HEK293T (cell line): ENCODE results near the gene ERC2.

ENCODE experiments used
- CTCF ChIA-PET: fragments of 350-600 bp; formaldehyde crosslinking; extraction: SDS; loops from one replicate; lab custom pipeline; 2021; ENCODE audit warnings: antibody characterized with exemption, inconsistent platforms; lab: Yijun Ruan, JAX
- POLR2A ChIA-PET: fragments of 350-600 bp; formaldehyde crosslinking; extraction: SDS; loops from one replicate; lab custom pipeline; 2020; ENCODE audit warnings: antibody characterized with exemption, inconsistent platforms; lab: Yijun Ruan, JAX
- DNase-seq: peaks from one replicate; pipeline ENCODE4 v3.0.0; 2012; ENCODE audit warnings: mixed read lengths; ENCODE audit errors: extremely low spot score
- ARNT ChIP-seq: fragments of 450-650 bp; IDR thresholded peaks from 2 replicates; pipeline ENCODE4 v1.6.1; 2017; ENCODE audit warnings: mild to moderate bottlenecking
- BHLHE40 ChIP-seq: fragments of 450-650 bp; IDR thresholded peaks from 2 replicates; pipeline ENCODE4 v1.6.1; 2016; ENCODE audit warnings: mild to moderate bottlenecking, moderate library complexity, borderline replicate concordance
- CTBP1 ChIP-seq: fragments of 450-650 bp; IDR thresholded peaks from 2 replicates; pipeline ENCODE4 v1.6.1; 2016; ENCODE audit warnings: borderline replicate concordance
- ELF4 ChIP-seq: fragments of 450-650 bp; IDR thresholded peaks from 2 replicates; pipeline ENCODE4 v1.6.1; 2017; ENCODE audit warnings: antibody characterized with exemption
- FOXA1 ChIP-seq: fragments of 450-650 bp; IDR thresholded peaks from 2 replicates; pipeline ENCODE4 v1.6.1; 2016; ENCODE audit warnings: mild to moderate bottlenecking
- FOXK2 ChIP-seq: fragments of 450-650 bp; IDR thresholded peaks from 2 replicates; pipeline ENCODE4 v1.6.1; 2016; ENCODE audit warnings: mild to moderate bottlenecking
- FOXM1 ChIP-seq: fragments of 450-650 bp; IDR thresholded peaks from 2 replicates; pipeline ENCODE4 v1.6.1; 2017; ENCODE audit warnings: mild to moderate bottlenecking, borderline replicate concordance
- HDGF ChIP-seq: fragments of 450-650 bp; IDR thresholded peaks from 2 replicates; pipeline ENCODE4 v1.6.1; 2017; ENCODE audit warnings: antibody characterized with exemption, borderline replicate concordance
- L3MBTL2 ChIP-seq: fragments of 450-650 bp; conservative IDR thresholded peaks from 2 replicates; pipeline ENCODE4 v1.6.1; 2016; ENCODE audit warnings: mild to moderate bottlenecking
- LEF1 ChIP-seq: fragments of 450-650 bp; IDR thresholded peaks from 2 replicates; pipeline ENCODE4 v1.6.1; 2017; ENCODE audit warnings: mild to moderate bottlenecking, borderline replicate concordance
- NFRKB ChIP-seq: fragments of 450-650 bp; IDR thresholded peaks from 2 replicates; pipeline ENCODE4 v1.6.1; 2016; ENCODE audit warnings: mild to moderate bottlenecking, moderate library complexity
- SP1 ChIP-seq: fragments of 450-650 bp; IDR thresholded peaks from 2 replicates; pipeline ENCODE4 v1.6.1; 2017
- SUZ12 ChIP-seq: fragments of 450-650 bp; IDR thresholded peaks from 2 replicates; pipeline ENCODE4 v1.6.1; 2016; ENCODE audit warnings: mild to moderate bottlenecking
- TARDBP ChIP-seq: fragments of 450-650 bp; IDR thresholded peaks from 2 replicates; pipeline ENCODE4 v1.6.1; 2016
- ZNF384 ChIP-seq: fragments of 450-650 bp; IDR thresholded peaks from 2 replicates; pipeline ENCODE4 v1.6.1; 2016
- TF ChIP-seq, protein P1 (sequence below): fragments of 450-650 bp; IDR thresholded peaks from 2 replicates; pipeline ENCODE4 v1.6.1; 2016

The ERC2 gene

DNA sequence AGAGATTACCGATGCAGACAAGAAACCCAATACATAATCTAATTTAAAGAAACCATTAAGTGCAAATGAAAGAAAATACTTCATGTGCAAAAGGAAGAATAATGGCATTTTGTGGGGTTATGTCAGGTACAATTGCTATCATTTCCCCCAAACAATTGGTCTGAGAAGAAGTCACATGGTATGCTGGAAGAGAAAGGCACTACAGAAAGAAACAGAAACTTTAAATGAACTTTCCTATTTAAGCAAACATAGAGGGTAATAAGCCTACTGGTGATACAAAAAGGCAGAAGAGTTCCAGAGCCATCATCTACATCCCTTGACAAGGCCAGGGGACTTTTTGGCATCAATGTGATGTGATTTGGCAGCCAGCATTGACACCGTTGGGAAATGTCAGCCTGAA lies 678.8 kb downstream of the ERC2 start:
- no peak for DNase-seq
- ChIA-PET POLR2A (no interaction called here), CTCF (interaction anchor here (0.6 kb wide), 1 partner anchor 49 kb away, joined by 3 read pairs; no protein-coding TSS in a partner anchor)
- TF ChIP-seq HDGF (no peak), FOXA1 (no peak), ELF4 (no peak), ARNT (no peak), FOXK2 (no peak), ZNF384 (no peak), TARDBP (no peak), BHLHE40 (no peak), LEF1 (no peak), SUZ12 (no peak), CTBP1 (no peak), L3MBTL2 (no peak), NFRKB (no peak), FOXM1 (no peak)

DNA sequence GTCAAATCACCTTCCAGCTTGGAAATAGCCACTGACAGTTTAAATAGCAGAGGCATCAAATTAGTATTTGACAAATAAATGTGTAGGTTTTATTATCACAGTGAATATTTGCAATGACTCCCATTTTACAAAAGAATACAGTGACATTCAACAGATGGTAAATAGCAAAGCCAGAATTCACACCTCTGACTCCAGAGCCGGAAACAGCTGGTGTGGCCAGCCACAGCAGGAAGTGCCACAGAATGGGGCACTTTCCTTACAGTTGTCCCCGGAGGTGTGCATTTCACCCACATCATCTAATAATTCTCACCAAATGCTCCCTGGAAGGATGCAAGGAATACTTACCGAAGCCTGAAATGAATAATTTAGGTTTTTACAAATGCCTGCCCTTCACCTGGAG lies 685.5 kb downstream of the ERC2 start:
- DNase-seq: no peak
- ChIA-PET POLR2A (no interaction called here), CTCF (no interaction called here)
- TF ChIP-seq TARDBP: no peak
- TF ChIP-seq, protein P1, sequence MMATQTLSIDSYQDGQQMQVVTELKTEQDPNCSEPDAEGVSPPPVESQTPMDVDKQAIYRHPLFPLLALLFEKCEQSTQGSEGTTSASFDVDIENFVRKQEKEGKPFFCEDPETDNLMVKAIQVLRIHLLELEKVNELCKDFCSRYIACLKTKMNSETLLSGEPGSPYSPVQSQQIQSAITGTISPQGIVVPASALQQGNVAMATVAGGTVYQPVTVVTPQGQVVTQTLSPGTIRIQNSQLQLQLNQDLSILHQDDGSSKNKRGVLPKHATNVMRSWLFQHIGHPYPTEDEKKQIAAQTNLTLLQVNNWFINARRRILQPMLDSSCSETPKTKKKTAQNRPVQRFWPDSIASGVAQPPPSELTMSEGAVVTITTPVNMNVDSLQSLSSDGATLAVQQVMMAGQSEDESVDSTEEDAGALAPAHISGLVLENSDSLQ: no peak
- no peak for TF ChIP-seq FOXM1
- no peak for TF ChIP-seq ARNT
- TF ChIP-seq SP1: no peak
- no peak for TF ChIP-seq ZNF384
- no peak for TF ChIP-seq L3MBTL2
- TF ChIP-seq BHLHE40: no peak
- no peak for TF ChIP-seq NFRKB
- no peak for TF ChIP-seq FOXK2
- no peak for TF ChIP-seq SUZ12
- TF ChIP-seq CTBP1: no peak
- no peak for TF ChIP-seq ELF4
- no peak for TF ChIP-seq FOXA1
- no peak for TF ChIP-seq LEF1
- no peak for TF ChIP-seq HDGF

DNA sequence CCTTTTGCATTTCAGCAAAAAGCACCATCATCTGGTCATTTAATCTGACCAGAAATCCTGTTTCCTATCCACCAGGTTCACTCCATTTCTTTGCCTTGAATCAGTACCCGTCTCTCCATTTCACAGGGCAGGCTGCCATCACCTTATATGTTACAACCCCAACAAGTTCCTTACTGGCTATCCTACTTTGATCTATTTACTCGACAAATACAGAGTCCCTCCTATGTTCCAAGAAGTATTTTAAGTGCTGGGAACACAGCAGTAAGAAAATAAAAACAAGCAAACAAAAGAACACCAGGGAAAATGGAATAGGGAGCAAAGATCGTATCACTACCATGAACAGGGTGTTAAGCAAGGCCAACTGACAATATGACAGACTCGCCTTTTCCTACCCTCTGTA lies 685.9 kb downstream of the ERC2 start:
- DNase-seq: no peak
- TF ChIP-seq SUZ12 (no peak), NFRKB (no peak), FOXK2 (no peak), FOXA1 (no peak), TARDBP (no peak), ELF4 (no peak), CTBP1 (no peak), BHLHE40 (no peak), ZNF384 (no peak), FOXM1 (no peak), L3MBTL2 (no peak), ARNT (no peak), SP1 (no peak), LEF1 (no peak), HDGF (no peak)
- TF ChIP-seq, protein P1: no peak
- ChIA-PET POLR2A (no interaction called here), CTCF (no interaction called here)

DNA sequence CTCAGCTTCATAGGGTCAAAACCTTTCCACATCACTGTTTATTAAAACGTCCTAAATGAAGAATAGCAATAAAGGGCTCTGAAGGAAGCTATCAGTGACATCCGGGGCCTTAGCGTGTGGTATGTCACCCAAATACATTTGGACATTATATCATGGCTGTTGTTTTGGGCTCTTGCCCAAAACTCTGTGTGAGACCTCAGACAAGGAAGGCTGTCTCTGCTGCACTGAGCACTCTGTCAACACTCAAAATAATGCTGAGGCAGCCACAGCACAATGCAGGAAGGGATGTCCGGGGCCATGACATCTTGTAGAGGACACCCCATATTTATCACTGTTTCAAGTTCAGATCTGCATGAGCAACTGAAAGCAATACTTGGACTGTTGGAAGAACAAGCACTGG lies 687.4 kb downstream of the ERC2 start:
- ChIA-PET CTCF (no interaction called here), POLR2A (no interaction called here)
- TF ChIP-seq HDGF: no peak
- TF ChIP-seq L3MBTL2: no peak
- TF ChIP-seq SUZ12: no peak
- TF ChIP-seq SP1: no peak
- no peak for TF ChIP-seq ARNT
- TF ChIP-seq NFRKB: no peak
- DNase-seq: no peak

DNA sequence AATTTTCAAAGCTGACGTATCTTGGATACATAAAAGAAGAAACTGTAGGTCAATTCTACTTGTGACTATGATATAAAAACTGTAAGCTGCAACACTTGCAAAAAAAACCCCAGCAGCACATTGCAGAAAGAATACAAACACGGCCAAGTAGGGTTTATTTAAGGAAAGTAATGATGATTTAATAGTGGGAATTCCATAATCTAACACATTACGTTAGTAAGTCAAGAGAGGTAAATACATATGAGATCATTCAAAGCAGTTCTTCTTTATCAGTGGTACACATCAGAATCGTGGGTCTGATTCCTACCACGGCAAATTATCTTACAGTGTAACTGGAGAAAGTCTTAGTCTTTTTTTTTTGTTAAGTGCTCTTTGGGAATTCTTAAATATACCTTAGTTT lies 688.7 kb downstream of the ERC2 start:
- CTCF ChIA-PET: no interaction called here
- POLR2A ChIA-PET: no interaction called here

DNA sequence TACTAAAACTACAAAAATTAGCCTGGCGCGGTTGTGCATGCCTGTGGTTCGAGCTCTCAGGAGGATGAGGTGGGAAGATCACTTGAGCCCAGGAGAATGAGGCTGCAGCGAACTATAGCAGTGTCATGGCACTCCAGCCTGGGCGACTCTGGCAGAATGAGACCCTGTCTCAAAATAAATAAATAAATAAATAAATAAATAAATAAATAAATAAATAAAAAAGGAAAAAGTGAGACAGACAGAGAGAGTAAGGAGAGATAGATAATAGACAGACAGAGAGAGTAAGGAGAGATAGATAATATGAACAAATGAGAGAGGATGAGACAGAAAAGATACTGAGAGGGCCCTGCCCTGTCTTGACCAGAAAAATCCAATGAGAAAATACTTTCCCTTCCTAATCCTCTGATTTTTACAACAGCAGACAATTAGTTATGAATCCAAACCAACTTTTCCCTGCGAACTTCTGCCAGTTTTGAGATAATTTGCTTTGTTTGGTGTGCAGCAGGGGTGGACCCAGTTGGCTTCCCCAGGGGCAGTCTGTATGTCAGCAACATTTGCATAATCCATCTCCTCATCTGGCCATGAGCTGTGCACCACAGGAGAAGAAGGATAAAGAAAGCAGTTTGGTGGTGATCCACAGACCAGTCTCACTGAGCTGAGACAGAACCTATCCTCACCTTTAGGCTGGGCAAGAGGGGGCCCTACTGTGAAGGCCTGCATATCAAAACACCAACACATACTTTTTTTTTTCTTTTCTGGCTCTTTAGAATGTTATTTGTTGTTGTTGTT lies 692.7 kb downstream of the ERC2 start:
- no peak for TF ChIP-seq FOXM1
- no peak for TF ChIP-seq LEF1
- no peak for TF ChIP-seq HDGF
- TF ChIP-seq NFRKB: no peak
- TF ChIP-seq BHLHE40: no peak
- TF ChIP-seq ARNT: no peak
- no peak for TF ChIP-seq FOXA1
- TF ChIP-seq L3MBTL2: no peak
- no peak for TF ChIP-seq TARDBP
- no peak for TF ChIP-seq ZNF384
- no peak for TF ChIP-seq SUZ12
- TF ChIP-seq FOXK2: no peak
- TF ChIP-seq, protein P1: no peak
- TF ChIP-seq ELF4: no peak
- TF ChIP-seq CTBP1: no peak
- no peak for TF ChIP-seq SP1
- no peak for DNase-seq

More for the DNA sequence above, 688.7 kb downstream of the ERC2 start:
- TF ChIP-seq NFRKB (no peak), SUZ12 (no peak), FOXK2 (no peak), SP1 (no peak), HDGF (no peak)
- DNase-seq: no peak

More for the DNA sequence above, 692.7 kb downstream of the ERC2 start:
- POLR2A ChIA-PET: no interaction called here
- CTCF ChIA-PET: no interaction called here
